Fibroblast of lung (primary cell): ENCODE measurements around the gene PLEKHA6.

Experiments
- EZH2 ChIP-seq: IDR thresholded peaks from 2 replicates; pipeline ENCODE4 v1.5.1; 2012; ENCODE audit warnings: low read length, control low read depth, mild to moderate bottlenecking; ENCODE audit errors: missing control alignments
- TF ChIP-seq, protein P1 (sequence below), 2 donors: IDR thresholded peaks in 1 of 2; conservative IDR thresholded peaks in 1 of 2; 1 replicate in 1 of 2; 2 replicates in 1 of 2; pipeline ENCODE4 v1.5.1; 2011 to 2012; ENCODE audit warnings: low read length in 2 of 2, control low read depth in 1 of 2, inconsistent platforms in 1 of 2, low read depth in 1 of 2, mild to moderate bottlenecking in 1 of 2

DNA sequence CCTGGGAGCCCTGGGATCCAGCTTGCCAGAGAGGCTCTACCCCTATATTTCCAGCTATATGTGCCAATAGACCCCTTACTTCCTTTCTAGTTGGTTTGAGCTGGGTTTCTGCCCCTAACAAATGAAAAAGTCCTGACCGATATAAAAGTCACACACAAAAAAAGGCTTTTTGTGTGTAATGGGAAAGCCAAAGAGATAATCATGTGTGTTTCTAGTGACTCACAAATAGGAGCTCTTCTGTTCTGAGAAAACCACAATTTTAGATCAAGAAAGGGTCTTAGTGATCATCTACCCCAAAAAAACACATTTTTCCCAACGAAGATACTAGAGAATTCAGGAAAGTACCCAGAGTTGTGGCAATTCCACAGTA lies 23.0 kb upstream of the PLEKHA6 start:
- TF ChIP-seq, protein P1, sequence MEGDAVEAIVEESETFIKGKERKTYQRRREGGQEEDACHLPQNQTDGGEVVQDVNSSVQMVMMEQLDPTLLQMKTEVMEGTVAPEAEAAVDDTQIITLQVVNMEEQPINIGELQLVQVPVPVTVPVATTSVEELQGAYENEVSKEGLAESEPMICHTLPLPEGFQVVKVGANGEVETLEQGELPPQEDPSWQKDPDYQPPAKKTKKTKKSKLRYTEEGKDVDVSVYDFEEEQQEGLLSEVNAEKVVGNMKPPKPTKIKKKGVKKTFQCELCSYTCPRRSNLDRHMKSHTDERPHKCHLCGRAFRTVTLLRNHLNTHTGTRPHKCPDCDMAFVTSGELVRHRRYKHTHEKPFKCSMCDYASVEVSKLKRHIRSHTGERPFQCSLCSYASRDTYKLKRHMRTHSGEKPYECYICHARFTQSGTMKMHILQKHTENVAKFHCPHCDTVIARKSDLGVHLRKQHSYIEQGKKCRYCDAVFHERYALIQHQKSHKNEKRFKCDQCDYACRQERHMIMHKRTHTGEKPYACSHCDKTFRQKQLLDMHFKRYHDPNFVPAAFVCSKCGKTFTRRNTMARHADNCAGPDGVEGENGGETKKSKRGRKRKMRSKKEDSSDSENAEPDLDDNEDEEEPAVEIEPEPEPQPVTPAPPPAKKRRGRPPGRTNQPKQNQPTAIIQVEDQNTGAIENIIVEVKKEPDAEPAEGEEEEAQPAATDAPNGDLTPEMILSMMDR (conservative IDR thresholded peaks at IDR 0.05 in 1 of 2, IDR thresholded peaks at IDR 0.05 in 1 of 2; ENCODE audit: low read depth in 1 of 2, low read length in 2 of 2): no peak
- TF ChIP-seq EZH2: no peak
